ENCODE results near the gene KMT5B.

The KMT5B gene

DNA sequence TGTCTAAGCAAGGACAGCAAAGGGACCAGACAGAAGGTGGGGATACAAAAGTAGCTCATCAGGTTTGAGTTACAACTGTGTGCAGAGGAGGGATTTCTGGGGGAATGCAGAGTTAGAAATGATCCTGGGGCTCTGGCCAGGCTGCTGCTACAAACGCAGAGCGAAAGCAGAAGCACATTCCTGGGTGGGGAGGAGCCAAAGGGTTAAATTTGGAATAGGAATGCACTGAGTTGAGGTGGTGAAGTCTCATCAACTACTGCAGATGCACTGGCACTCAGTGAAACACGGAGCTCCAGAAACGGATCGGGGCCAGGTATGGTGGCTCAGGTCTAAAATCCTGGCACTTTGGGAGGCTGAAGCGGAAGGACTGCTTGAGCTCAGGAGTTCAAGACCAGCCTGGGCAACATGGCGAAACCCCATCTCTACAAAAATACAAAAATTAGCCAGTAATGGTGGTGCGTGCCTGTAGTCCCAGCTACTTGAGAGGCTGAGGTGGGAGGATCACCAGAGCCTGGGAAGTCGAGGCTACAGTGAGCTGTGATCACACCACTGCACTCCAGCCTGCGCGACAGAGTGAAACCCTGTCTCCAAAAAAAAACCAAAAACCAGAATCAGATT, 95.1 kb downstream of the KMT5B start:
- Histone ChIP-seq H3K27me3 (ENCODE audit: control insufficient read depth in 3 of 3, insufficient read depth in 3 of 3, low read depth in 1 of 3, low read length in 3 of 3) (no peaks in the 10 kb centered on the region), H3K79me1 (ENCODE audit: low read depth, low read length) (peaks cover 10% of the 10 kb centered on the region), H3K36me3 (replicated peaks in 1 of 2; ENCODE audit: control insufficient read depth in 2 of 2, insufficient read depth in 2 of 2, low read length in 2 of 2) (peaks cover 2 to 21% of the 10 kb centered on the region in 2 donors), H3K4me3 (ENCODE audit: low read length in 2 of 2) (no peak overlapping the region), H3K9me3 (replicated peaks in 1 of 2; ENCODE audit: control insufficient read depth in 2 of 2, insufficient read depth in 1 of 2, low read depth in 1 of 2, low read length in 2 of 2) (no peaks in the 10 kb centered on the region), H3K14ac (ENCODE audit: low read length) (no peak overlapping the region), H3K4me1 (ENCODE audit: control insufficient read depth in 2 of 2, insufficient read depth in 1 of 2, low read depth in 1 of 2, low read length in 2 of 2) (peaks cover 5 to 19% of the 10 kb centered on the region in 2 donors), H3K4ac (ENCODE audit: low read length) (no peak overlapping the region), H2BK5ac (ENCODE audit: low read length) (no peak overlapping the region), H2BK120ac (ENCODE audit: low read depth, low read length) (no peak overlapping the region), H2AK5ac (ENCODE audit: low read depth, low read length) (peak overlapping the region; percentile 47), H4K91ac (ENCODE audit: low read depth, low read length, poor library complexity) (no peak overlapping the region), H4K8ac (ENCODE audit: low read depth, low read length) (no peak overlapping the region), H3K23ac (ENCODE audit: low read depth, low read length, poor library complexity) (no peak overlapping the region), H2BK12ac (ENCODE audit: low read length) (no peak overlapping the region), H3K18ac (ENCODE audit: low read length) (no peak overlapping the region), H3K27ac (replicated peaks; ENCODE audit: low read length) (no peak overlapping the region), H3K4me2 (ENCODE audit: insufficient read depth, low read length, poor library complexity, severe bottlenecking) (no peak overlapping the region), H2BK15ac (ENCODE audit: low read length) (no peak overlapping the region), H2AFZ (ENCODE audit: low read length) (no peak overlapping the region), H3K9ac (ENCODE audit: low read depth, low read length, poor library complexity) (no peak overlapping the region)
- no peak for DNase-seq (ENCODE audit: low spot score)
- no CpG with 5 or more reads among the region's 11 CpGs for WGBS, 2 donors (ENCODE audit: extremely low coverage in 2 of 2, insufficient read length in 2 of 2, insufficient replicate concordance in 1 of 2)

DNA sequence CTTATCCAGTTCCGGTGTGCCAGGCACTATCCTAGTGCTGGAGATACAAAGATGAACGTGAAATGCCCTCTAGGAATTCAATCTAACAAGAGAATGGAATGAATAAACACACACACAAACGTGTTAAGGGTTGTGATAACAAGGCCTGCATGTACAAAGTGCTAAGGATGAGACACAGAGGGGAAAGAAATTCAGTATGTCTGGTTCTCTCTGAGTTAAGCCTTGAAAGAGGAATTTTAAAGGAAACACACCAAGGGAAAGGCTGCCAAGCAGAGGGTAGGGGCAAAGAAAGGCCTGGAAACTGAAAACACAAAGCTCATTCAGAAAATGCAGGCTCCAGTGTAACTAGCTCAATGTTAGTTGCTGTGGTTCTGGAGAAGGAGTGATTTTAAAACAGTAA, 96.1 kb downstream of the KMT5B start:
- Histone ChIP-seq H2BK120ac (ENCODE audit: low read depth, low read length) (no peak overlapping the region), H3K23ac (ENCODE audit: low read depth, low read length, poor library complexity) (no peak overlapping the region), H3K27ac (replicated peaks; ENCODE audit: low read length) (no peak overlapping the region), H2BK5ac (ENCODE audit: low read length) (no peak overlapping the region), H3K4me3 (ENCODE audit: low read length in 2 of 2) (no peak overlapping the region), H2AFZ (ENCODE audit: low read length) (no peak overlapping the region), H3K9ac (ENCODE audit: low read depth, low read length, poor library complexity) (no peak overlapping the region), H3K79me1 (ENCODE audit: low read depth, low read length) (peaks cover 10% of the 10 kb centered on the region), H2AK5ac (ENCODE audit: low read depth, low read length) (no peak overlapping the region), H3K27me3 (ENCODE audit: control insufficient read depth in 3 of 3, insufficient read depth in 3 of 3, low read depth in 1 of 3, low read length in 3 of 3) (no peaks in the 10 kb centered on the region), H3K14ac (ENCODE audit: low read length) (no peak overlapping the region), H3K4me1 (ENCODE audit: control insufficient read depth in 2 of 2, insufficient read depth in 1 of 2, low read depth in 1 of 2, low read length in 2 of 2) (peaks cover 2 to 17% of the 10 kb centered on the region in 2 donors), H3K4me2 (ENCODE audit: insufficient read depth, low read length, poor library complexity, severe bottlenecking) (no peak overlapping the region), H3K9me3 (replicated peaks in 1 of 2; ENCODE audit: control insufficient read depth in 2 of 2, insufficient read depth in 1 of 2, low read depth in 1 of 2, low read length in 2 of 2) (no peaks in the 10 kb centered on the region), H3K36me3 (replicated peaks in 1 of 2; ENCODE audit: control insufficient read depth in 2 of 2, insufficient read depth in 2 of 2, low read length in 2 of 2) (peaks cover 2 to 21% of the 10 kb centered on the region in 2 donors), H3K4ac (ENCODE audit: low read length) (no peak overlapping the region), H4K8ac (ENCODE audit: low read depth, low read length) (no peak overlapping the region), H2BK15ac (ENCODE audit: low read length) (no peak overlapping the region), H3K18ac (ENCODE audit: low read length) (no peak overlapping the region), H4K91ac (ENCODE audit: low read depth, low read length, poor library complexity) (no peak overlapping the region), H2BK12ac (ENCODE audit: low read length) (no peak overlapping the region)
- DNase-seq (ENCODE audit: low spot score) = no peak
- no CpG with 5 or more reads among the region's 3 CpGs for WGBS, 2 donors (ENCODE audit: extremely low coverage in 2 of 2, insufficient read length in 2 of 2, insufficient replicate concordance in 1 of 2)

DNA sequence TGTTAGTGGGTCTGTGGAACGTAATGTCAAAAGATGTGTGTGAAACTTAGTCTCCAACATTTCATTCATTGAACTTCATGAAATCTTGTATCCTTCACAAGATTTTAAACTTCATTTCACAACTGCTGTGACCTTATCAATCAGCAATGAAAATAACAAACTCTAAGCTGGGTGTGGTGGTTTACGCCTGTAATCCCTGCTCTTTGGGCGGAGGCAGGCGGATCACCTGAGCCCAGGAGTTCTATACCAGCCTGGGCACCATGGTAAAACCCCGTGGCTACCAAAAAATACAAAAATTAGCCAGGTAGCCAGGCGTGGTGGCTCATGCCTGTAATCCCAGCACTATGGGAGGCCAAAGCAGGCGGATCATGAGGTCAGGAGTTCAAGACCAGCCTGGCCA, 97.0 kb downstream of the KMT5B start:
- H3K14ac ChIP-seq (ENCODE audit: low read length) = no peak overlapping the region
- H2AK5ac ChIP-seq (ENCODE audit: low read depth, low read length) = no peak overlapping the region
- H2AFZ ChIP-seq (ENCODE audit: low read length) = no peak overlapping the region
- H2BK120ac ChIP-seq (ENCODE audit: low read depth, low read length) = no peak overlapping the region
- H3K4ac ChIP-seq (ENCODE audit: low read length) = no peak overlapping the region
- H2BK5ac ChIP-seq (ENCODE audit: low read length) = no peak overlapping the region
- no peak for DNase-seq (ENCODE audit: low spot score)
- WGBS, 2 donors (ENCODE audit: extremely low coverage in 2 of 2, insufficient read length in 2 of 2, insufficient replicate concordance in 1 of 2) = no CpG with 5 or more reads among the region's 7 CpGs
- peaks cover 8% of the 10 kb centered on the region for H3K79me1 ChIP-seq (ENCODE audit: low read depth, low read length)
- no peak overlapping the region for H3K4me3 ChIP-seq (ENCODE audit: low read length in 2 of 2)
- no peak overlapping the region for H2BK15ac ChIP-seq (ENCODE audit: low read length)
- H3K9ac ChIP-seq (ENCODE audit: low read depth, low read length, poor library complexity) = no peak overlapping the region
- H3K9me3 ChIP-seq (replicated peaks in 1 of 2; ENCODE audit: control insufficient read depth in 2 of 2, insufficient read depth in 1 of 2, low read depth in 1 of 2, low read length in 2 of 2) = no peaks in the 10 kb centered on the region
- no peak overlapping the region for H4K91ac ChIP-seq (ENCODE audit: low read depth, low read length, poor library complexity)
- no peak overlapping the region for H3K18ac ChIP-seq (ENCODE audit: low read length)
- H3K4me2 ChIP-seq (ENCODE audit: insufficient read depth, low read length, poor library complexity, severe bottlenecking) = no peak overlapping the region
- H2BK12ac ChIP-seq (ENCODE audit: low read length) = no peak overlapping the region
- H3K27me3 ChIP-seq (ENCODE audit: control insufficient read depth in 3 of 3, insufficient read depth in 3 of 3, low read depth in 1 of 3, low read length in 3 of 3) = no peaks in the 10 kb centered on the region
- H3K36me3 ChIP-seq (replicated peaks in 1 of 2; ENCODE audit: control insufficient read depth in 2 of 2, insufficient read depth in 2 of 2, low read length in 2 of 2) = peaks cover 2 to 21% of the 10 kb centered on the region in 2 donors
- peaks cover 0 to 13% of the 10 kb centered on the region in 2 donors for H3K4me1 ChIP-seq (ENCODE audit: control insufficient read depth in 2 of 2, insufficient read depth in 1 of 2, low read depth in 1 of 2, low read length in 2 of 2)
- H3K27ac ChIP-seq (replicated peaks; ENCODE audit: low read length) = no peak overlapping the region
- H3K23ac ChIP-seq (ENCODE audit: low read depth, low read length, poor library complexity) = no peak overlapping the region
- no peak overlapping the region for H4K8ac ChIP-seq (ENCODE audit: low read depth, low read length)

DNA sequence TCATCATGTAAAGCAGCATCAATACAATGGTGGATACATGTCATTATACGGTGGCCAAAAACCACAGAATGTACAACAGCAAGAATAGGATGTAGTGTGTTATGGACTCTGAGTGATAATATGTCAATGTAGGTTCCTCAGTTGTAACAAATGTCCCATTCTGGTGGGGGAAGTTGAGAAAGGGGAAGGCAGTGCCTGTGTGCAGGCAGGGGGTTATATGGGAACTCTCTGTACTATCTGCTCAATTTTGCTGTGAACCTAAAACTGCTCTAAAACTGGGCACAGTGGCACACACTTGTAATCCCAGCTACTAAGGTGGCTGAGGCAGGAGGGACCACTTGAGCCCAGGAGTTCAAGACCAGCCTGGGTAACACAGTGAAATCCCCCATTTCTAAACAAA, 97.8 kb downstream of the KMT5B start:
- no peak overlapping the region for H3K18ac ChIP-seq (ENCODE audit: low read length)
- H4K91ac ChIP-seq (ENCODE audit: low read depth, low read length, poor library complexity) = no peak overlapping the region
- no peaks in the 10 kb centered on the region for H3K27me3 ChIP-seq (ENCODE audit: control insufficient read depth in 3 of 3, insufficient read depth in 3 of 3, low read depth in 1 of 3, low read length in 3 of 3)
- no CpG with 5 or more reads among the region's 1 CpG for WGBS, 2 donors (ENCODE audit: extremely low coverage in 2 of 2, insufficient read length in 2 of 2, insufficient replicate concordance in 1 of 2)
- no peak overlapping the region for H3K4me3 ChIP-seq (ENCODE audit: low read length in 2 of 2)
- no peak overlapping the region for H2BK15ac ChIP-seq (ENCODE audit: low read length)
- no peak overlapping the region for H3K4ac ChIP-seq (ENCODE audit: low read length)
- no peak overlapping the region for H2BK12ac ChIP-seq (ENCODE audit: low read length)
- peaks cover 0 to 13% of the 10 kb centered on the region in 2 donors for H3K4me1 ChIP-seq (ENCODE audit: control insufficient read depth in 2 of 2, insufficient read depth in 1 of 2, low read depth in 1 of 2, low read length in 2 of 2)
- H3K36me3 ChIP-seq (replicated peaks in 1 of 2; ENCODE audit: control insufficient read depth in 2 of 2, insufficient read depth in 2 of 2, low read length in 2 of 2) = peaks cover 2 to 21% of the 10 kb centered on the region in 2 donors
- H3K9ac ChIP-seq (ENCODE audit: low read depth, low read length, poor library complexity) = no peak overlapping the region
- H3K9me3 ChIP-seq (replicated peaks in 1 of 2; ENCODE audit: control insufficient read depth in 2 of 2, insufficient read depth in 1 of 2, low read depth in 1 of 2, low read length in 2 of 2) = no peaks in the 10 kb centered on the region
- H3K23ac ChIP-seq (ENCODE audit: low read depth, low read length, poor library complexity) = no peak overlapping the region
- no peak overlapping the region for H2BK5ac ChIP-seq (ENCODE audit: low read length)
- no peak overlapping the region for H2AK5ac ChIP-seq (ENCODE audit: low read depth, low read length)
- H4K8ac ChIP-seq (ENCODE audit: low read depth, low read length) = no peak overlapping the region
- H3K79me1 ChIP-seq (ENCODE audit: low read depth, low read length) = peaks cover 9% of the 10 kb centered on the region
- no peak for DNase-seq (ENCODE audit: low spot score)
- no peak overlapping the region for H3K27ac ChIP-seq (replicated peaks; ENCODE audit: low read length)
- H3K14ac ChIP-seq (ENCODE audit: low read length) = no peak overlapping the region
- H3K4me2 ChIP-seq (ENCODE audit: insufficient read depth, low read length, poor library complexity, severe bottlenecking) = no peak overlapping the region
- H2AFZ ChIP-seq (ENCODE audit: low read length) = no peak overlapping the region
- no peak overlapping the region for H2BK120ac ChIP-seq (ENCODE audit: low read depth, low read length)

All from neuronal stem cell (in vitro differentiated cells).